ENCODE measurements around the gene SLC27A4.

The SLC27A4 gene

GRCh38 chr9:128339761-128340690 lies at the start of gene SLC27A4:
SLC27A4 (plus strand) TSS chr9:128340527; CDS start chr9:128343133, 2,606 bp downstream.
- DNase-seq = peak; percentile 5

- no peak for DNase-seq
Observed at GRCh38 chr9:128292009-128292408, 48.3 kb upstream of the SLC27A4 start.

GRCh38 chr9:128293091-128293490 lies 47.2 kb upstream of the SLC27A4 start:
- no peak for DNase-seq

GRCh38 chr9:128294142-128294541 lies 46.2 kb upstream of the SLC27A4 start:
- DNase-seq = no peak

GRCh38 chr9:128296340-128297220 lies 43.7 kb upstream of the SLC27A4 start:
- no peak for DNase-seq

- no peak for DNase-seq
Observed at GRCh38 chr9:128297221-128297773, 43.0 kb upstream of the SLC27A4 start.

- no peak for DNase-seq
Observed at GRCh38 chr9:128298535-128299482, 41.5 kb upstream of the SLC27A4 start.

- no peak for DNase-seq
Observed at GRCh38 chr9:128304136-128304970, 36.0 kb upstream of the SLC27A4 start.

GRCh38 chr9:128304971-128305288 lies 35.4 kb upstream of the SLC27A4 start:
- DNase-seq = no peak

- DNase-seq = no peak
Observed at GRCh38 chr9:128309551-128309950, 30.8 kb upstream of the SLC27A4 start.

- no peak for DNase-seq
Observed at GRCh38 chr9:128310461-128310860, 29.9 kb upstream of the SLC27A4 start.

- DNase-seq = no peak
Observed at GRCh38 chr9:128314697-128315096, 25.6 kb upstream of the SLC27A4 start.

- DNase-seq = no peak
Observed at GRCh38 chr9:128316421-128316820, 23.9 kb upstream of the SLC27A4 start.

GRCh38 chr9:128317629-128318028 lies 22.7 kb upstream of the SLC27A4 start:
- DNase-seq = no peak

- DNase-seq = no peak
Observed at GRCh38 chr9:128321343-128321742, 19.0 kb upstream of the SLC27A4 start.

GRCh38 chr9:128321879-128322403 lies 18.4 kb upstream of the SLC27A4 start:
- DNase-seq = no peak

- DNase-seq = peak; percentile 92
Observed at GRCh38 chr9:128322404-128323211, 17.7 kb upstream of the SLC27A4 start, which contains the start of the genes COQ4 and TRUB2. COQ4 (plus strand) TSS chr9:128322839; CDS start chr9:128322859, 20 bp downstream. TRUB2 (minus strand) TSS chr9:128322447; CDS start chr9:128322408, 39 bp downstream.

GRCh38 chr9:128323212-128323730 lies 17.1 kb upstream of the SLC27A4 start:
- DNase-seq = no peak

GRCh38 chr9:128323791-128324190 lies 16.5 kb upstream of the SLC27A4 start:
- no peak for DNase-seq

- no peak for DNase-seq
Observed at GRCh38 chr9:128324401-128324800, 15.9 kb upstream of the SLC27A4 start.

All from NCI-H2029 treated with DMSO at 0.1 percent for 48 hours (cell line).